Stimulated activated CD4-positive, alpha-beta T cell treated with anti-CD3 and anti-CD28 coated beads, Interleukin-4, amount 100 ng/mL, for 1 hour (primary cell): Measurements from ENCODE around the gene MGLL.

ENCODE experiments used
- DNase-seq: peaks from one replicate; pipeline ENCODE4 v3.0.0-alpha.2; 2020

The MGLL gene

GRCh38 chr3:127770671-127771355 is 51.5 kb downstream of the MGLL start:
- DNase-seq: no peak

GRCh38 chr3:127769284-127770081 is 52.8 kb downstream of the MGLL start:
- DNase-seq: no peak

- no peak for DNase-seq
Measured at GRCh38 chr3:127768346-127769008, 53.8 kb downstream of the MGLL start.

DNA sequence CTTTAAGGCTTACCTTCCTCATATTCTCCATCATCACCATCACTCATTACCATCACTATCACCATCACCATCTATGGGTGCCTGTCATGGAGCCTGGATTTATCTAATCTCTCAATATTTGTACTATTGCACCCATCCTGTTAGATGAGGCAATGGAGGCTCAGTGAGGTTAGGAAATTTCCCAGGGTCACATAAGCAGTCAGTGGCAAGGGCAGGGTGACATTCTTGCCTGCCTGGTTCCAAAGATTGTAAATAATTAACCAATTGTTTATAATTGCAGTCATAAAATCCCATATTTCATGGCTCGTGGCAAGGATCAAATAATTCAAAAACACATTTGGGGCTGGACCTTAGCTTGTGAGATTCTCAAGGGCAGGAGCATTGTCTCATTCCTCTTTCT is 55.2 kb downstream of the MGLL start:
- DNase-seq: no peak

GRCh38 chr3:127765735-127766134 is 56.6 kb downstream of the MGLL start:
- DNase-seq: no peak

DNA sequence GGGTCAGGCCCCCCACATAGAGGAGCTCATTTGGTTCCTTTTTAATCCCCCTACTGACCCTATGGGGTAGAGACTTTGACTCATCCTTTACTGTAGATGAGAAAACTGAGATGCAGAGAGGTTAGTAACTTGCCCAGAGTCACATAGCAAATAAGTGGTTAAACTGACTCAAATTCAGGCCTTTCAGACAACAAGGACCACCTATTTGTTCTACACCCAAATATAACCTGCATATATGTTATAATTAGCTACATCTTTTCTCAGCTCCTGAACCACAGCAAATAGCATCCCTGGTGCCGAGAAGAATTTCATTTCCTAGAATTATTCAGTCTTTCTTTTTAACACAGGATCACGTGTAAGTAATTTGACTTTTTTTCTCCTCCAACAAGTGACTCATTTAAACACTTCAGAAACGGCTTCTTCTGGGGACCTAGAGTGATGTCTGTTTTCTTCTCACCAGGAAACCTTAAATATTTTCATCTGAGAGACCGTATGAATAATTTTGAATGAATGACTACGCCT is 57.4 kb downstream of the MGLL start:
- DNase-seq: no peak

GRCh38 chr3:127764301-127764700 is 58.0 kb downstream of the MGLL start:
- DNase-seq: no peak

- DNase-seq: no peak
Measured at GRCh38 chr3:127763816-127764215, 58.5 kb downstream of the MGLL start.

GRCh38 chr3:127763337-127763736 is 59.0 kb downstream of the MGLL start:
- DNase-seq: no peak

DNA sequence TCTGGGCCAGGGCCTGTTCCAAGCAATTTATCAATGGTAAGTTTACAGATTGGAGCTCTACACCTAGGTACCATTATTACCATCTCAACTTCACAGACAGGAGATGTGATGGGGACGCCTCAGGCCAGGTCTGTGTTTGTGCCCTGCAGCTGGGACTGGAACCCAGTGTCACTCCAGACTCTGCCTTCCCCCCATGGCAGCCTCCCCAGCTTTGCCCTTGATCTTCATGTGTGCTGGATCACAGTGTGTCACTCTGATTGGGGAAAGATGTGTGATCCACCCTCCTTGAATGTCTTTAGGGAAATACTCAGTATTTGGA is 59.6 kb downstream of the MGLL start:
- DNase-seq: no peak

DNA sequence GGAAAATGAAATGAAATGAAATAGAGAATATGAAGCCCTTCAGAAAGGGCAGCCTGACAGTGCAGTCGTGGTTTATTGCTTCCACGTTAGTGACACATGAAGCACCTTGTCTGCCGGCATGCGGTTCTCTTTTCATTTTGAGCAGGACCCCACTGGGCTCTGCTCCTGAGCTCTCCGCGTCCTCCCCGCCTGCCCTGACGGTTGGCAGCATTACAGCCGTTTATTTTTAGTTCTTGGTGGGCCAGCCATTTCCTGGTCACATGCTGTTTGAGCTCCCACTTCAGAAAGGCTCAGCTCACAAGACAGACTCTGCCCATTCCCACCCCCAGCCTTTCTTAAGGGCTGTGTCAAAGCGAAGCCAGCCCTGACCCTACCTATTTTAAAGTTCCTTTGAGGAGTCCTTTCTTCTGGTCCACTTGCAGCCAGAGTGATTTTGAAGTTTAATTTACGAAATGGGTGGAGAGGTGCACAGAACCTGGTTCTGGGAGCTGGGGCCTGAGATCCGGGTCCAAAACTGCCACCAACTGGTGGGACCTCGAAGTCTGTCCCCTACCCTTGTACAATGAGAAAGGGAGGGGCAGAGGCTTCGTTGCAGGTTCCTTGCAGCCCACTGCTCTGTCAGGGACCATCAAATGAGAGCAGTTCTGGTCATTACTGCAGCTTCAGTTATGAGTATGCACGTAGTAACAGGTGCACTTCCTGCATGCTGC is 60.1 kb downstream of the MGLL start:
- DNase-seq: no peak

DNA sequence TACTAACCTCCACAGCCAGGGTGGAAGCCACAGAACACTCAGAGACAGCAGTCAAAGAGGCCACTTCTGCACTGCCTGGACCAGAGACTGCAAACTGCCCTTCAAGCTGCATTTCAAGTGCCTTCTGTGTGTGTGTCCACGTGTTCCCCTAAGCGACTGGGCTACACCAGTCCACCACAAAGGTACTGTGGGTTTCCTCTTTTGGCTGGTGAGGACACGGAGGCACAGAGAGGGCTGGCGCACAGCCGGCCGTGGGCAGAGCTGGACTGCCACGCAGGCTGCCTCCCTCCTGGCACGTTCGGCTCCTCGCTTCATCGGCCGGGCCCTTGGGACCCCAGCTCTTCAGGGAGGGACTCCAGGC is 60.9 kb downstream of the MGLL start:
- no peak for DNase-seq

- no peak for DNase-seq
Measured at GRCh38 chr3:127760791-127761440, 61.4 kb downstream of the MGLL start.

- DNase-seq: no peak
Measured at GRCh38 chr3:127760361-127760760, 62.0 kb downstream of the MGLL start.

GRCh38 chr3:127759826-127760225 is 62.5 kb downstream of the MGLL start:
- DNase-seq: no peak

- no peak for DNase-seq
Measured at GRCh38 chr3:127758013-127758412, 64.3 kb downstream of the MGLL start.

GRCh38 chr3:127755305-127755681 is 67.0 kb downstream of the MGLL start:
- DNase-seq: no peak

- DNase-seq: peak; percentile 48
Measured at GRCh38 chr3:127754411-127755304, 67.7 kb downstream of the MGLL start.

GRCh38 chr3:127753898-127754410 is 68.4 kb downstream of the MGLL start:
- no peak for DNase-seq

DNA sequence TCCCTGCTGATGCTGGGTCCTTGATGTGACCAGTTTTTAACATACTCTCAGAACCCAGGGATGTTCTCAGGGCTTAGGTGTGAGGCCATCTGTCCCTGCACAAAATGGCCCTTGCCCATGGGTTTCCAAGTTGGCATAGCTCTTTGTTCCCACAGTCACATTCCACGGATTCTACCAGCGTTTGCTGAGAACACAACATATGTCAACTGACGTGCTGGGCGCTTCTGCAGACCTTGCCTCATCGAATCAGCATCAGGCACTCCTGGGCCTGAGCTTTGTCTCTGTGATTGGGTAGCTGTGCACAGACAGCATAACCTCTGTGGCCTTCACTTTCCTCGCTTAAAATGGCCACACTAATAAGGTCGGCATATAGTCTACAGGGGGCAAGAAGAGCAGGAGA is 69.0 kb downstream of the MGLL start:
- DNase-seq: no peak

- DNase-seq: no peak
Measured at GRCh38 chr3:127751782-127752181, 70.5 kb downstream of the MGLL start.
